ENCODE data around the gene SLC9A4.

SLC9A4 gene

DNA sequence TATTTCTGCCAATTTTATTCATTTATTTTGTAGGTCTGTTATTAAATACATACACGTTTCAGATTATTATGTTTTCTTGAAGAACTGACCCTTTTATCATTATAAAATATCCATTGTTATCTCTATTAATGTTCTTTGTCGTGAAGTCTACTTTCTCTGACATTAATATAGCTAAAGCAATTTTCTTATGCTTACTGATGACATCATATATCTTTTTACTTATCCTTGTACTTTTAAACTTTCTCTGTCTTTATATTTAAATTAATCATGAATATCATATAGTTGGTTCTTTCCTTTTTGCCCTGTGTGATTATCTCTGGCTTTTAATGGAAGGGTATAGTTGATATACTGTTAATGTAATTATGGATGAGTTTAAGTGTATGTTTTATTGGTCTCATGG lies 109.8 kb downstream of the SLC9A4 start:
- Histone ChIP-seq H3K36me3 (ENCODE audit: control insufficient read depth, insufficient read depth, low read length) (no peaks in the 10 kb centered on the region), H3K9ac (ENCODE audit: low read length) (no peak overlapping the region), H3K4me1 (ENCODE audit: control insufficient read depth, insufficient read depth, low read length) (peaks cover 31% of the 10 kb centered on the region), H3K27me3 (ENCODE audit: control insufficient read depth, insufficient read depth, low read length) (no peaks in the 10 kb centered on the region), H3K9me3 (ENCODE audit: control insufficient read depth, low read length) (no peaks in the 10 kb centered on the region), H3K4me3 (ENCODE audit: low read length) (no peak overlapping the region)
